ENCODE data around the gene ATCAY. TPM values are rescaled to one million over a fixed set of nuclear protein-coding genes. Genes with fewer than 3 reads are reported as not detected.
A peak's percentile ranks its signal among the peaks of the same experiment; 100 is the strongest.

Gene ATCAY
- total and polyA plus RNA-seq, 2 of the 13 experiments (the other 11 are each of a cell fraction or from before 2014, with no cell fraction given) = not detected

DNA sequence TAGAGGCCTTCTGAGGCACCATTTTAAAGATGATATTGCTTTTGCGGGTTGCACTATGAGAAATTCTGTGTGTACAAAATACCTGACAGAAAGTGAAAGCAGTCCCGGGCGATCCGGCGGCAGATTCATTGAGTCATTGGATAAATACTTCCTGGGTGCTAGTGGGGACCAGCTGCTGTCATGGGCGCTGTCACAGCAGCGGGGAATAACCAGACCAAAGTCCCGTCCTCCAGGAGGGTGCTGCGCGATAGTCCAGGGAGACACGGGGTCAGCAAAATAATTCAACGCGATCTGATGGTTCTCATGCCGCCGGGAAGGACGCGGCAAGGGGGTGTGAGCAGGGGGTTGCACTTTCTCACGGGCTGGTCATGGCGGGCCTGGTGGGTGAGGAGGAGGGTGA, 25.2 kb upstream of the ATCAY start (continued):
- TF ChIP-seq, protein P1, sequence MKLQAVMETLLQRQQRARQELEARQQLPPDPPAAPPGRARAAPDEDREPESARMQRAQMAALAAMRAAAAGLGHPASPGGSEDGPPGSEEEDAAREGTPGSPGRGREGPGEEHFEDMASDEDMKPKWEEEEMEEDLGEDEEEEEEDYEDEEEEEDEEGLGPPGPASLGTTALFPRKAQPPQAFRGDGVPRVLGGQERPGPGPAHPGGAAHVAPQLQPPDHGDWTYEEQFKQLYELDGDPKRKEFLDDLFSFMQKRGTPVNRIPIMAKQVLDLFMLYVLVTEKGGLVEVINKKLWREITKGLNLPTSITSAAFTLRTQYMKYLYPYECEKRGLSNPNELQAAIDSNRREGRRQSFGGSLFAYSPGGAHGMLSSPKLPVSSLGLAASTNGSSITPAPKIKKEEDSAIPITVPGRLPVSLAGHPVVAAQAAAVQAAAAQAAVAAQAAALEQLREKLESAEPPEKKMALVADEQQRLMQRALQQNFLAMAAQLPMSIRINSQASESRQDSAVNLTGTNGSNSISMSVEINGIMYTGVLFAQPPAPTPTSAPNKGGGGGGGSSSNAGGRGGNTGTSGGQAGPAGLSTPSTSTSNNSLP (IDR thresholded peaks at IDR 0.05; ENCODE audit: low read depth, low read length) = peak; percentile 71; the same call in 1 of the 2 replicates
- TF ChIP-seq KAT8 (CRISPR knock-in tag; IDR thresholded peaks at IDR 0.05) = peak; percentile 67; the same call in 1 of the 2 replicates
- peak; percentile 33; the same call in 1 of the 2 replicates for TF ChIP-seq FOXO1 (CRISPR knock-in tag; IDR thresholded peaks at IDR 0.05)
- no peak for TF ChIP-seq KMT2A (CRISPR knock-in tag; IDR thresholded peaks at IDR 0.05)
- TF ChIP-seq HDAC2 (CRISPR knock-in tag; IDR thresholded peaks at IDR 0.05) = peak; percentile 30; the same call in 1 of the 2 replicates
- TF ChIP-seq ZFP1 (CRISPR knock-in tag; IDR thresholded peaks at IDR 0.05) = no peak
- TF ChIP-seq, protein P2, sequence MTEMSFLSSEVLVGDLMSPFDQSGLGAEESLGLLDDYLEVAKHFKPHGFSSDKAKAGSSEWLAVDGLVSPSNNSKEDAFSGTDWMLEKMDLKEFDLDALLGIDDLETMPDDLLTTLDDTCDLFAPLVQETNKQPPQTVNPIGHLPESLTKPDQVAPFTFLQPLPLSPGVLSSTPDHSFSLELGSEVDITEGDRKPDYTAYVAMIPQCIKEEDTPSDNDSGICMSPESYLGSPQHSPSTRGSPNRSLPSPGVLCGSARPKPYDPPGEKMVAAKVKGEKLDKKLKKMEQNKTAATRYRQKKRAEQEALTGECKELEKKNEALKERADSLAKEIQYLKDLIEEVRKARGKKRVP (CRISPR knock-in tag; IDR thresholded peaks at IDR 0.05) = peak in 1 of 2 experiments; percentile 39; a peak in 1 of 4 replicates
- TF ChIP-seq SCMH1 (CRISPR knock-in tag; IDR thresholded peaks at IDR 0.05; ENCODE audit: borderline replicate concordance) = no peak
- peak; percentile 63; the same call in 1 of the 2 replicates for TF ChIP-seq ETV5 (CRISPR knock-in tag; IDR thresholded peaks at IDR 0.05; ENCODE audit: borderline replicate concordance)
- TF ChIP-seq RARA (CRISPR knock-in tag; IDR thresholded peaks at IDR 0.05) = peak; percentile 14; the same call in 1 of the 2 replicates
- TF ChIP-seq ZNF549 (CRISPR knock-in tag; IDR thresholded peaks at IDR 0.05) = no peak
- peak; percentile 94 for TF ChIP-seq SAP130 (CRISPR knock-in tag; IDR thresholded peaks at IDR 0.05; ENCODE audit: low read depth)
- TF ChIP-seq HDAC1 (CRISPR knock-in tag; IDR thresholded peaks at IDR 0.05) = no peak
- TF ChIP-seq, protein P3, sequence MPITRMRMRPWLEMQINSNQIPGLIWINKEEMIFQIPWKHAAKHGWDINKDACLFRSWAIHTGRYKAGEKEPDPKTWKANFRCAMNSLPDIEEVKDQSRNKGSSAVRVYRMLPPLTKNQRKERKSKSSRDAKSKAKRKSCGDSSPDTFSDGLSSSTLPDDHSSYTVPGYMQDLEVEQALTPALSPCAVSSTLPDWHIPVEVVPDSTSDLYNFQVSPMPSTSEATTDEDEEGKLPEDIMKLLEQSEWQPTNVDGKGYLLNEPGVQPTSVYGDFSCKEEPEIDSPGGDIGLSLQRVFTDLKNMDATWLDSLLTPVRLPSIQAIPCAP (CRISPR knock-in tag; IDR thresholded peaks at IDR 0.05; ENCODE audit: low read depth) = peak; percentile 95; the same call in 1 of the 2 replicates
- 0 out of 2 replicates have a peak, but pooled peaks have one; percentile 34 for TF ChIP-seq ZNF605 (CRISPR knock-in tag; IDR thresholded peaks at IDR 0.05)
- no peak for TF ChIP-seq NR2F6 (IDR thresholded peaks at IDR 0.05)
- 0 out of 2 replicates have a peak, but pooled peaks have one; percentile 22 for TF ChIP-seq NR2F6 (CRISPR knock-in tag; IDR thresholded peaks at IDR 0.05)
- TF ChIP-seq MAFF (IDR thresholded peaks at IDR 0.05; ENCODE audit: low read depth, low read length) = peak; percentile 36; the same call in 1 of the 2 replicates
- TF ChIP-seq ZNF263 (CRISPR knock-in tag; IDR thresholded peaks at IDR 0.05) = 0 out of 2 replicates have a peak, but pooled peaks have one; percentile 25
- 0 out of 2 replicates have a peak, but pooled peaks have one; percentile 19 for TF ChIP-seq FOXP4 (CRISPR knock-in tag; IDR thresholded peaks at IDR 0.05)
- no peak for TF ChIP-seq PLSCR1 (CRISPR knock-in tag; IDR thresholded peaks at IDR 0.05; ENCODE audit: borderline replicate concordance)
- no peak for TF ChIP-seq RORA (CRISPR knock-in tag; IDR thresholded peaks at IDR 0.05)
- peak; percentile 2 to 20; a peak in 1 of 4 replicates for TF ChIP-seq MAFK (conservative IDR thresholded peaks at IDR 0.05 in 1 of 2, IDR thresholded peaks at IDR 0.05 in 1 of 2; ENCODE audit: low read length in 2 of 2)
- peak; percentile 49 for TF ChIP-seq GABPB1 (CRISPR knock-in tag; IDR thresholded peaks at IDR 0.05)
- TF ChIP-seq HOXA3 (CRISPR knock-in tag; IDR thresholded peaks at IDR 0.05) = peak; percentile 36; the same call in 1 of the 2 replicates
- peak; percentile 74 for TF ChIP-seq ELF1 (CRISPR knock-in tag; IDR thresholded peaks at IDR 0.05)
- 0 out of 2 replicates have a peak, but pooled peaks have one; percentile 47 for TF ChIP-seq AHR (CRISPR knock-in tag; IDR thresholded peaks at IDR 0.05)
